ENCODE results near the gene TNFAIP2.
A peak's percentile ranks its signal among the peaks of the same experiment; 100 is the strongest.
"Not testable (repeated sequence)": the region's sequence is repeated elsewhere in the genome, so short reads cannot be mapped to it uniquely, and the experiment has no call there.

The TNFAIP2 gene

GRCh38 chr14:103117499-103117898, 5.8 kb upstream of the TNFAIP2 start:
- not testable (repeated sequence) for H3K9me3 ChIP-seq (ENCODE audit: low read length); H3K4me1 ChIP-seq (ENCODE audit: insufficient read depth, low read length); H3K36me3 ChIP-seq (ENCODE audit: insufficient read depth, low read length); H3K4me3 ChIP-seq (ENCODE audit: low read length); H2AFZ ChIP-seq (ENCODE audit: low read depth, low read length)
- H3K27me3 ChIP-seq (ENCODE audit: insufficient read depth, low read length), result peaks cover 18% of the 10 kb centered on the region

GRCh38 chr14:103118018-103118662, 5.1 kb upstream of the TNFAIP2 start:
- peaks cover 18% of the 10 kb centered on the region for H3K27me3 ChIP-seq (ENCODE audit: insufficient read depth, low read length)
- H2AFZ ChIP-seq (ENCODE audit: low read depth, low read length), result no peak overlapping the region
- H3K4me1 ChIP-seq (ENCODE audit: insufficient read depth, low read length), result peaks cover 7% of the 10 kb centered on the region
- no peak overlapping the region for H3K4me3 ChIP-seq (ENCODE audit: low read length)
- no peaks in the 10 kb centered on the region for H3K9me3 ChIP-seq (ENCODE audit: low read length)
- no peaks in the 10 kb centered on the region for H3K36me3 ChIP-seq (ENCODE audit: insufficient read depth, low read length)

GRCh38 chr14:103118663-103119404, 4.4 kb upstream of the TNFAIP2 start:
- peaks cover 7% of the 10 kb centered on the region for H3K4me1 ChIP-seq (ENCODE audit: insufficient read depth, low read length)
- no peak overlapping the region for H3K4me3 ChIP-seq (ENCODE audit: low read length)
- peaks cover 18% of the 10 kb centered on the region for H3K27me3 ChIP-seq (ENCODE audit: insufficient read depth, low read length)
- H3K36me3 ChIP-seq (ENCODE audit: insufficient read depth, low read length), result no peaks in the 10 kb centered on the region
- H2AFZ ChIP-seq (ENCODE audit: low read depth, low read length), result no peak overlapping the region
- H3K9me3 ChIP-seq (ENCODE audit: low read length), result no peaks in the 10 kb centered on the region

GRCh38 chr14:103119527-103119926, 3.7 kb upstream of the TNFAIP2 start:
- not testable (repeated sequence) for H3K9me3 ChIP-seq (ENCODE audit: low read length); H3K4me3 ChIP-seq (ENCODE audit: low read length); H3K36me3 ChIP-seq (ENCODE audit: insufficient read depth, low read length); H2AFZ ChIP-seq (ENCODE audit: low read depth, low read length); H3K4me1 ChIP-seq (ENCODE audit: insufficient read depth, low read length)
- H3K27me3 ChIP-seq (ENCODE audit: insufficient read depth, low read length), result peaks cover 18% of the 10 kb centered on the region

- Histone ChIP-seq H3K27me3 (ENCODE audit: insufficient read depth, low read length) (peaks cover 30% of the 10 kb centered on the region), H3K36me3 (ENCODE audit: insufficient read depth, low read length) (no peaks in the 10 kb centered on the region), H3K9me3 (ENCODE audit: low read length) (no peaks in the 10 kb centered on the region), H2AFZ (ENCODE audit: low read depth, low read length) (no peak overlapping the region), H3K4me3 (ENCODE audit: low read length) (no peak overlapping the region), H3K4me1 (ENCODE audit: insufficient read depth, low read length) (peaks cover 7% of the 10 kb centered on the region)
Measured at GRCh38 chr14:103121121-103121845, 2.0 kb upstream of the TNFAIP2 start.

- Histone ChIP-seq H3K9me3 (ENCODE audit: low read length) (no peaks in the 10 kb centered on the region), H3K4me1 (ENCODE audit: insufficient read depth, low read length) (peaks cover 7% of the 10 kb centered on the region), H3K36me3 (ENCODE audit: insufficient read depth, low read length) (no peaks in the 10 kb centered on the region), H3K27me3 (ENCODE audit: insufficient read depth, low read length) (peaks cover 30% of the 10 kb centered on the region), H3K4me3 (ENCODE audit: low read length) (no peak overlapping the region), H2AFZ (ENCODE audit: low read depth, low read length) (no peak overlapping the region)
Measured at GRCh38 chr14:103121846-103122584, 1.2 kb upstream of the TNFAIP2 start.

- Histone ChIP-seq H3K9me3 (ENCODE audit: low read length) (no peaks in the 10 kb centered on the region), H2AFZ (ENCODE audit: low read depth, low read length) (no peak overlapping the region), H3K4me3 (ENCODE audit: low read length) (no peak overlapping the region), H3K4me1 (ENCODE audit: insufficient read depth, low read length) (peaks cover 7% of the 10 kb centered on the region), H3K27me3 (ENCODE audit: insufficient read depth, low read length) (peaks cover 31% of the 10 kb centered on the region), H3K36me3 (ENCODE audit: insufficient read depth, low read length) (no peaks in the 10 kb centered on the region)
Measured at GRCh38 chr14:103122585-103122946, 695 bp upstream of the TNFAIP2 start.

GRCh38 chr14:103123634-103124500, 606 bp downstream of the TNFAIP2 start:
- Histone ChIP-seq H3K4me3 (ENCODE audit: low read length) (no peak overlapping the region), H2AFZ (ENCODE audit: low read depth, low read length) (no peak overlapping the region), H3K27me3 (ENCODE audit: insufficient read depth, low read length) (peaks cover 40% of the 10 kb centered on the region), H3K36me3 (ENCODE audit: insufficient read depth, low read length) (no peaks in the 10 kb centered on the region), H3K9me3 (ENCODE audit: low read length) (no peaks in the 10 kb centered on the region), H3K4me1 (ENCODE audit: insufficient read depth, low read length) (peaks cover 7% of the 10 kb centered on the region)

- Histone ChIP-seq H3K27me3 (ENCODE audit: insufficient read depth, low read length) (peaks cover 47% of the 10 kb centered on the region), H3K36me3 (ENCODE audit: insufficient read depth, low read length) (no peaks in the 10 kb centered on the region), H3K4me1 (ENCODE audit: insufficient read depth, low read length) (peaks cover 7% of the 10 kb centered on the region), H3K4me3 (ENCODE audit: low read length) (no peak overlapping the region), H3K9me3 (ENCODE audit: low read length) (no peaks in the 10 kb centered on the region), H2AFZ (ENCODE audit: low read depth, low read length) (no peak overlapping the region)
Measured at GRCh38 chr14:103124501-103125001, 1.3 kb downstream of the TNFAIP2 start.

- Histone ChIP-seq H3K4me1 (ENCODE audit: insufficient read depth, low read length) (peaks cover 7% of the 10 kb centered on the region), H3K36me3 (ENCODE audit: insufficient read depth, low read length) (no peaks in the 10 kb centered on the region), H3K27me3 (ENCODE audit: insufficient read depth, low read length) (peaks cover 54% of the 10 kb centered on the region), H3K9me3 (ENCODE audit: low read length) (no peaks in the 10 kb centered on the region), H2AFZ (ENCODE audit: low read depth, low read length) (no peak overlapping the region), H3K4me3 (ENCODE audit: low read length) (no peak overlapping the region)
Measured at GRCh38 chr14:103125098-103126070, 2.1 kb downstream of the TNFAIP2 start.

- Histone ChIP-seq H3K27me3 (ENCODE audit: insufficient read depth, low read length) (peaks cover 55% of the 10 kb centered on the region), H3K4me3 (ENCODE audit: low read length) (peak overlapping the region; percentile 9), H3K36me3 (ENCODE audit: insufficient read depth, low read length) (no peaks in the 10 kb centered on the region), H2AFZ (ENCODE audit: low read depth, low read length) (peak overlapping the region; percentile 8), H3K9me3 (ENCODE audit: low read length) (no peaks in the 10 kb centered on the region), H3K4me1 (ENCODE audit: insufficient read depth, low read length) (peaks cover 7% of the 10 kb centered on the region)
Measured at GRCh38 chr14:103126088-103126872, 3.0 kb downstream of the TNFAIP2 start.
